ENCODE results near the gene SRSF10. TPM values are rescaled to one million over a fixed set of nuclear protein-coding genes. Genes with fewer than 3 reads are reported as not detected.
"Not testable (repeated sequence)": the region's sequence is repeated elsewhere in the genome, so short reads cannot be mapped to it uniquely, and the experiment has no call there.

SRSF10 gene
- polyA plus RNA-seq, 1 donor: 315 TPM

- DNase-seq: peak; percentile 97
Measured at GRCh38 chr1:23959461-23960290, 20.5 kb downstream of the SRSF10 start, which contains the start of gene PNRC2. TSS of gene PNRC2 (plus strand) at chr1:23959828. CDS start at chr1:23961458, 1,630 bp downstream.

- peak; percentile 85 for DNase-seq
Measured at GRCh38 chr1:23958810-23959460, 21.2 kb downstream of the SRSF10 start.

- not testable (repeated sequence) for DNase-seq
Measured at GRCh38 chr1:23958040-23958809, 21.9 kb downstream of the SRSF10 start.

GRCh38 chr1:23957096-23957495 lies 23.0 kb downstream of the SRSF10 start:
- no peak for DNase-seq

GRCh38 chr1:23953020-23953419 lies 27.1 kb downstream of the SRSF10 start:
- DNase-seq: no peak

- DNase-seq: no peak
Measured at GRCh38 chr1:23947366-23947765, 32.8 kb downstream of the SRSF10 start.

- no peak for DNase-seq
Measured at GRCh38 chr1:23936481-23937176, 43.5 kb downstream of the SRSF10 start.

- no peak for DNase-seq
Measured at GRCh38 chr1:23931491-23931880, 48.6 kb downstream of the SRSF10 start.

GRCh38 chr1:23930861-23931490 lies 49.2 kb downstream of the SRSF10 start:
- no peak for DNase-seq

- DNase-seq: no peak
Measured at GRCh38 chr1:23930270-23930669, 49.9 kb downstream of the SRSF10 start.

- no peak for DNase-seq
Measured at GRCh38 chr1:23928789-23929188, 51.3 kb downstream of the SRSF10 start.

- no peak for DNase-seq
Measured at GRCh38 chr1:23927097-23927496, 53.0 kb downstream of the SRSF10 start.

GRCh38 chr1:23925279-23925678 lies 54.8 kb downstream of the SRSF10 start:
- no peak for DNase-seq

- no peak for DNase-seq
Measured at GRCh38 chr1:23924601-23925000, 55.5 kb downstream of the SRSF10 start.

- no peak for DNase-seq
Measured at GRCh38 chr1:23923592-23924499, 56.3 kb downstream of the SRSF10 start.

- no peak for DNase-seq
Measured at GRCh38 chr1:23922321-23922943, 57.7 kb downstream of the SRSF10 start.

GRCh38 chr1:23916209-23917131 lies 63.7 kb downstream of the SRSF10 start:
- DNase-seq: peak; percentile 67

- DNase-seq: no peak
Measured at GRCh38 chr1:23915466-23915865, 64.7 kb downstream of the SRSF10 start.

GRCh38 chr1:23914921-23915320 lies 65.2 kb downstream of the SRSF10 start:
- DNase-seq: no peak
